HG03439 (cell line): ENCODE data around the gene GRSF1.
"Not testable (repeated sequence)": the region's sequence is repeated elsewhere in the genome, so short reads cannot be mapped to it uniquely, and the experiment has no call there.

Source experiments
- ATAC-seq: cut with Tn5 transposase; IDR thresholded peaks from one replicate; pipeline ENCODE4 v1.9.1; 2021; ENCODE audit warnings: mild to moderate bottlenecking, moderate library complexity; ENCODE audit not compliant: unreplicated experiment

The GRSF1 gene, protein sequence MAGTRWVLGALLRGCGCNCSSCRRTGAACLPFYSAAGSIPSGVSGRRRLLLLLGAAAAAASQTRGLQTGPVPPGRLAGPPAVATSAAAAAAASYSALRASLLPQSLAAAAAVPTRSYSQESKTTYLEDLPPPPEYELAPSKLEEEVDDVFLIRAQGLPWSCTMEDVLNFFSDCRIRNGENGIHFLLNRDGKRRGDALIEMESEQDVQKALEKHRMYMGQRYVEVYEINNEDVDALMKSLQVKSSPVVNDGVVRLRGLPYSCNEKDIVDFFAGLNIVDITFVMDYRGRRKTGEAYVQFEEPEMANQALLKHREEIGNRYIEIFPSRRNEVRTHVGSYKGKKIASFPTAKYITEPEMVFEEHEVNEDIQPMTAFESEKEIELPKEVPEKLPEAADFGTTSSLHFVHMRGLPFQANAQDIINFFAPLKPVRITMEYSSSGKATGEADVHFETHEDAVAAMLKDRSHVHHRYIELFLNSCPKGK

GRCh38 chr4:70839589-70840093, at the start of gene GRSF1:
Gene GRSF1 (minus strand): TSS chr4:70839890. CDS start chr4:70839827, 63 bp downstream.
- ATAC-seq = peak; percentile 61

DNA sequence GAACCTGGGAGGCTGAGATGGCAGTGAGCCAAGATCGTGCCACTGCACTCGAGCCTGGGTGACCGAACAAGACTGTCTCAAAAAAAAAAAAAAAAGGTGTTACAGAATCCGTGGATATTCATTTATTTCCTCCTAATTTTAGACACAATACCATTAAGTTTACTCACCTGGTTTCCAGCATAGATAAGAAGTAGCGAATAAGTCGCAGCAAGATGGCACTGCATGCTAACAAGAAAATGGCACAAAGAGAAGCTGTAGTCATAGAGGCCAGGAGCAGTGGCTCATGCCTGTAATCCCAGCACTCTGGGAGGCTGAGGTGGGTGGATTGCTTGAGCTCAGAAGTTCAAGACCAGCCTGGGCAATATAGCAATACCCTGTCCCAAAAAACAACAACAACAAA, 45.5 kb upstream of the GRSF1 start:
- ATAC-seq = no peak

- ATAC-seq = no peak
These were observed 41.0 kb upstream of the GRSF1 start for GRCh38 chr4:70880739-70881138.

DNA sequence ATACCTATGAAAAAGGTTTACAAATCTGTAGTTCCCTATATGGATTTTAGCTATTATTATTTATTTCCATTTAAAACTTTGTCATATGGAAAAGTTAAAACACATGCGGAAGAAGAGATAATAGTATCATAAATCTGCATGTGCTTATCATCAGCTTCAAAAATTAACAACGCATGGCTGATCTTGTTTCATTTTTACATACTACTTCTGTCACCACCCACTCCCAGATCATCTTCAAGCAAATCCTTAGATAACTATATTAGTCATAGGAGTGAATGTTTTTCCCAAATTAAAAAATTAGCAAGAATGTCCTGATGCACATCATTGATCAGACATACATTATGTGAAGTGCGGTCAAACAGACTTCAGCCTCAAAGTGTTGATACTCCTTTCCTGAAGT, 37.9 kb upstream of the GRSF1 start:
- no peak for ATAC-seq

DNA sequence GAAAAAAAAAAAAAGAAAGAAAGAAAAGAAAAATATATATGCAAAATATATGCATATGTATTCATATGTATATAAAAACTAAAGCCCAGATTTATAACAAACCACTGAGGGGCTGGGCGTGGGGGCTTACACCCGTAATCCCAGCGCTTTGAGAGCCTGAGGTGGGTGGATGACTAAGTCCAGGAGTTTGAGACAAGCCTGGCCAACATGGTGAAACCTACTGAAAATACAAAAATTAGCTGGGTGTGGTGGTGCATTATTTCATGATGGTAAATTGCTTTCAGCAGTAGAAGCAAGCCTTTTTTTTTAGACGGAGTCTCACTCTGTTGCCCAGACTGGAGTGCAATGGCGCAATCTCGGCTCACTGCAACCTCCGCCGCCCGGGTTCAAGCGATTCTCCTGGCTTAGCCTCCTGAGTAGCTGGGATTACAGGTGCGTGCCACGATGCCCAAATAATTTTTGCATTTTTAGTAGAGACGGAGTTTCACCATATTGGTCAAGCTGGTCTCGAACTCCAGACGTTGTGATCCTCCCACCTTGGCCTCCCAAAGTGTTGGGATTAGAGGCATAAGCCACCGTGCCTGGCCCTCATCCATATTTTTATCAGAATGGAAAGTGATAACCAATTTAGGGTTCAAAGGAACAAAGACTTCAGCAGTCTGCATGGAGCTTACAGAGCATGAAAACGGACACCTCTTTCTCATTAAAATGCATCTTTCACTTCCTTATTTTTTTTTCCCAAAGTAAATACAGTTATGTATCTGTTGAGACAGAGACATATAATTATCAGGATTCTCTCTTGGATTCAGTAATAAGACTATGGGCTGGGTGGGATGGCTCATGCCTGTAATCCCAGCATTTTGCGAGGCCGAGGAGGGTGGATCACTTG, 34.8 kb upstream of the GRSF1 start:
- ATAC-seq = peak; percentile 61

- no peak for ATAC-seq
These were observed 33.5 kb upstream of the GRSF1 start for GRCh38 chr4:70873216-70873615.

GRCh38 chr4:70868778-70869177, 29.1 kb upstream of the GRSF1 start:
- no peak for ATAC-seq

DNA sequence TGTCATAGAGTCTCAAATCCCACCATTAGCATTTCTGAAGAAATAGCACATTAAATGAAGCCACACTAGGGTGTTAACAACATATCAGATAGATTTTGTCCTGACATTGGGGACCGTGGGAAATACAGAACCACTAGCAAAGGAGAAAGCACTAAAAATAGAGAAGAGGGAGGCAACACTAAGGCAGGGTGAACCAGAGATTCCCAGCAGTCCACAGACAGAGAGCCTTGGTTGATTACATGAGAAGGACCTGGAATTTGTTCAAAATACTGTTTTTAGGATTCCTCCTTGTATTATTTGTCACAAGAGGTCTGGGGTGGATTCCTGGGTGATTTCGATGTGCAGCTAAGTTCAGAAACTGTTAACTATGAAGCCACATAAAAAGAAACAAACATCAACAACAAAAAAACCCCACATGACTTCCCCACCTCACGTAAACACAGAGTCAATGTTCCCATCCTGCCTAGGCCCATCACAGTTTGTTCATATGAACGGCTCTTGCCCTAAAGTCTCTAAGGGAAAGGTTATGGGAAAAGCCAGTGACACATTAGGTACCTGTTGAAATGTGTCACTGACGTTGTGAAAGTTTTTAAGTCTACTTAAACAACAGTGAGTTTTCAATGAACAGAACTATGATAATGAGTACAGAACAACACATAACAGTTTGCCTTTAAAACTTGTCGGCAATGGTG, 23.6 kb upstream of the GRSF1 start:
- peak; percentile 81 for ATAC-seq

DNA sequence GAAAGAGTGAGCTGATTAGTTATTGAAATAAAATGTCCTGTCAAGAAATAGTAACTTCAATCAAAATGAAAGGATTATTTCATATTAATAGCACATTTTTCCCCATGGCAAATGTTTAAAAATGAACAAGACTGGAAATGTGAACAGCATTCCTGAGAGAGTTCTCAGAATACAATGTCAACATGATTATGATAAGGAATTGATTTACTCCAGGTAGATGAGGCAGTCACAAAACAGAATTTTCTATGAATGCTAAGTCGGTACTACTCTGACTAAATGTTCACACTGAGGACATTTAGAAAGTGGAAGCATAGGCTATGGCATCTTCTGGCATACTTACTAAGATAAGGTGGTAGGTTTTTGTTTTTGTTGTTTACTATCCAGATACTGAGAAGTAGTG, 19.4 kb upstream of the GRSF1 start:
- no peak for ATAC-seq

DNA sequence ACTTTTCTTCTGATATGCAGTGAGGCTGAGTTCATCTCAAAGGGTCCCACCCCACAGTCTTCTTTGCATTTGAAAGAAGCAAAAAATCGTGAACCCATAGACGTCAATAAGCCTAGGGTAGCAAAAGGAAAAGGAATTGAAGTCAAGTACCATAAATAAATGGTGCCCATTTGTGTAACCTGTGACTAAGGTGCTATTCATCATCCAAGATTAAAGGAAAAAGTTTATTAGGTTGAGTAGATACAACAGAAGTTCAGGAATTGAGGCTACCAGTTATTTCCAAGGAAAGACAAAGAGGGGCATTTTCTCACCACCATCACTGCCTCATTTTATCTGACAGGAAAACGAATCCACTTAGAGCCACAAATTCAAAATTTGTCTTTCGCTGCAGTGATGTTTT, 18.8 kb upstream of the GRSF1 start:
- no peak for ATAC-seq

DNA sequence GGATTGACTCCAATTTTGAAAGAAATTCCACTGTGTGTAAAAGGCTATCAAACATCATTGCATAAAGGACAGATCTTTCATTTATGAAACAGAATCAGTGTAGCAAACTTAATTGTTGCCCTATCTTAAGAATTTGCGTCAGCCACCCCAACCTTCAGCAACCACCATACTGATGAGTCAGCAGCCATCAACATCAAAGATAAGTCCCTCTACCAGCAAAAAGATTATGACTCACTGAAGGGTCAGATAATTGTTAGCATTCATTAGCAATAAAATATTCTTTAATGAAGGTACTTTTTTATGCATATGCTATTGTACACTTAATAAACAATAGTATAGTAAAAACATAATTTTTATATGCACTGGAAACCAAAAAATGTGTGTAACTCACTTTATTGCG, 15.8 kb upstream of the GRSF1 start:
- no peak for ATAC-seq

DNA sequence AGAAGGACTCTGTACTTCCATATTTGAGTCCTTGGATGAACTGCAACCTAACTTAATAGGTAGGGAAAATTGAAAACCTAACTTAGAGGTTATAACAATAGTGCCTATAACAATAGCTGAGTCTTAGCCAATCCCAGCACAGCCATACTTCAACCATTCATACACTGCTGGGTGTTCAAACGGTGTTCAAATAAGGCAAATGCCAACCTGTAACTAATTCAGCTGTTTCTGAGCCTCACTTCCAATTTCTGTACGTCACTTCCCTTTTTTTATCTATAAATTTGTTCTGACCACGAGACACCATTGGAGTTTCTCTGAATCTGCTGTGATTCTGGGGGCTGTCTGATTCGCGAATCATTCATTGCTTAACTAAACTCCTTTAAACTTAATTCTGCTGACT, 9.6 kb upstream of the GRSF1 start:
- no peak for ATAC-seq

DNA sequence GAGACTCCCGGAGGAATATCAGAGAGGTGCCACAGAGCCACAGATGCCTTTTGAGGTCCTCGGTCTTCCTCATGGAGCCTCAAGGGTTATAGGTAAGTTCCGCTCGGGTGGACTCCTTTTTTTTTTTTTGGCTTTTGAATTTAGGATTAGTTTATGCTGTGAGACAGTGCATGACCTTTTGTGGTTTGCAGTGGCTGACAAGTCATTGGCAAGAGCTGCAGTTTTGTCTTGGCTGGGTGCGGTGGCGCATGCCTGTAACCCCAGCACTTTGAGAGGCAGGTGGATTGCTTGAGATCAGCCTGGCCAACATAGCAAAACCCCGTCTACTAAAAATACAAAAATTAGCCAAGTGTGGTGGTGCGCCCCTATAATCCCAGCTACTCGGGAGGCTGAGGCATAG, 4.5 kb upstream of the GRSF1 start:
- no peak for ATAC-seq

- peak; percentile 36 for ATAC-seq
These were observed 3.2 kb upstream of the GRSF1 start for GRCh38 chr4:70842761-70843435.

- ATAC-seq = no peak
These were observed 2.3 kb upstream of the GRSF1 start for GRCh38 chr4:70841951-70842350.

DNA sequence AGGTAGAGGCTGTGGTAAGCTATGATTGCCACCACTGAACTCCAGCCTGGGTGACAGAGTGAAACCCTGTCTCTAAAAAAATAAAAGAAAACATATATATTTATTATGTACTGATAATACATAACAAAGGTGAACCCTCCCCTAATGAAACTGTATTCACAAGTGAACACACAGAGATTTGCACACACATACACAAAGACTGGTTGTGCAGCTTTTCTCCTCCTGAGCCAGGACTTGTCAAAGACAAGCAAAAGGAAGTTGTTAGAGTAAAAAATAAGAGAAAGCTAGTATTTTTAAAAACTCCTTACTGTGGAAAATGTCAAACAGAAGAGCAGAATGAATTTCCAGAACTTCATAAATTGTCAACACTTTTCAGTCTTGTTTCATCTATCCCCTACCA, 1.5 kb upstream of the GRSF1 start:
- no peak for ATAC-seq

- ATAC-seq = not testable (repeated sequence)
These were observed 941 bp upstream of the GRSF1 start for GRCh38 chr4:70840631-70841030.

DNA sequence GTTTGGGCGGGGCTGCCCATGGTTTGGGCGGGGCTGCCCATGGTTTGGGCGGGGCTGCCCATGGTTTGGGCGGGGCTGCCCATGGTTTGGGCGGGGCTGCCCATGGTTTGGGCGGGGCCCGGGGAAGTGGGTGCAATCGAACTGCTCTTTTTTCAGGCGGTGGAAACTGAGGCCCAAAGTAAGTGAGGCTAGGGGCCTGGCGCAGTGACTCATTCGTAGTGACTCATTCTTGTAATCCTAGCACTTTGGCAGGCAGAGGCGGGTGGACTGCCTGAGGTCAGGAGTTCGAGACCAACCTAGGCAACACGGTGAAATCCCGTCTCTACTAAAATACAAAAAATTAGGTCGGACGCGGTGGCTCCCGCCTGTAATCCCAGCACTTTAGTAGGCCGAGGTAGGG, 447 bp upstream of the GRSF1 start:
- not testable (repeated sequence) for ATAC-seq

GRCh38 chr4:70838666-70839588, 763 bp downstream of the GRSF1 start:
- peak; percentile 58 for ATAC-seq
